Heart left ventricle (tissue), 13 donors: ENCODE measurements around the gene MYO16.

ENCODE experiments used
- CTCF ChIP-seq, 12 donors: fragments of 200-600 bp; sonication (generic) in 4 of 12; IDR thresholded peaks; one replicate each; pipeline versions ENCODE4 v1.5.0 to v1.8.0; 2018 to 2022; ENCODE audit warnings: antibody characterized with exemption in 12 of 12, mild to moderate bottlenecking in 5 of 12
- POLR2A ChIP-seq, 2 donors: fragments of 450-650 bp; IDR thresholded peaks; one replicate each; pipeline ENCODE4 v1.6.1; 2017; ENCODE audit warnings: antibody characterized with exemption in 2 of 2, mild to moderate bottlenecking in 2 of 2, moderate library complexity in 2 of 2
- donor health status: ischemic (EF 13 %, LVEDD 7.1; RV severe dilation, severe dysfunction).
- donor health status: DM: no; HTN: yes; CAD: no.
- donor health status: DM: no; HTN: no; CAD: no.
- donor health status: ischemic (EF 25% LVEDD 6.9; RV normal size, moderate dysfunction).
- donor health status: ischemic (EF 25% LVEDD 5.7; RV mildly dilated, moderate dysfunction).
- donor health status: ischemic (EF 35%, LVEDD 5.7; RV mildly dilated, moderate dysfunction).
- donor health status: nonischemic (EF 11% LVEDD 7.7; RV severe dilation, severe dysfunction).
- donor health status: DM: yes; HTN: yes; CAD: no.
- donor health status: PGD.
- donor health status: ischemic (EF 29% LVEDD 5.4; RV normal size, mild dysfunction).
- donor health status: nonischemic (EF 23%, LVEDD 6.1; RV moderate dilation, normal function).

DNA sequence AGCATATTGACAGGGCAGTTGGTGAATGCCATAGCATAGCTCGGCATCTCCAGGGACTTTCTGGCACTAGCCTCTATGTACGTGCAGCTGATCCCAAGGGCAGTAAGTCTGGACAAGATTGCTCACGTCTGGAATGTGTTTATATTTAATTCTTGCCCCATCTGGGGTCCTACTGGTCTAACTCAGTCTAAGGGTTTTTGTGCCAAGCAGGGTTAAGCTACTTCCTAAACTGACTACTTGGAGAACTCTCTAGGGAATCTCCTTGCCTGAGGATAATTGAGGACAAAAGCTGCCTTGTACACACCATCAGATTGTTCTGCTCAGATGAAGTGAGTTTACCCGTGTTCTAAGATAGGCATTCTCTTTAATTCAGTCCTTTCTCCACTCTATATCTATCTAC lies 358.1 kb downstream of the MYO16 start:
- TF ChIP-seq CTCF (IDR thresholded peaks at IDR 0.05) (no peak), POLR2A (IDR thresholded peaks at IDR 0.05) (no peak)
